Stimulated activated CD4-positive, alpha-beta T cell treated with anti-CD3 and anti-CD28 coated beads, Interleukin-1b, Interleukin-23, amount 100 ng/mL, for 4 hours (primary cell): ENCODE results near the gene FLT1.
A peak's percentile ranks its signal among the peaks of the same experiment; 100 is the strongest.

Experiments
- DNase-seq, 2 donors: peaks; one replicate each; pipeline ENCODE4 v3.0.0-alpha.2; 2020; ENCODE audit warnings: low read depth in 2 of 2

FLT1 gene

GRCh38 chr13:28494778-28495537, at the start of gene FLT1:
FLT1 (minus strand) TSS chr13:28495128; CDS start chr13:28494843, 285 bp downstream.
- peak; percentile 19 to 31 for DNase-seq

GRCh38 chr13:28544026-28544425, 49.1 kb upstream of the FLT1 start:
- no peak for DNase-seq

- no peak for DNase-seq
Observed at GRCh38 chr13:28542804-28543203, 47.9 kb upstream of the FLT1 start.

GRCh38 chr13:28541966-28542365, 47.0 kb upstream of the FLT1 start:
- no peak for DNase-seq

- DNase-seq: no peak
Observed at GRCh38 chr13:28540612-28541011, 45.7 kb upstream of the FLT1 start.

GRCh38 chr13:28539625-28540286, 44.8 kb upstream of the FLT1 start:
- no peak for DNase-seq

- DNase-seq: no peak
Observed at GRCh38 chr13:28538932-28539331, 44.0 kb upstream of the FLT1 start.

GRCh38 chr13:28537171-28537570, 42.2 kb upstream of the FLT1 start:
- DNase-seq: no peak

GRCh38 chr13:28536371-28536770, 41.4 kb upstream of the FLT1 start:
- DNase-seq: no peak

- DNase-seq: no peak
Observed at GRCh38 chr13:28535734-28536133, 40.8 kb upstream of the FLT1 start.

- DNase-seq: no peak
Observed at GRCh38 chr13:28534801-28535200, 39.9 kb upstream of the FLT1 start.

- no peak for DNase-seq
Observed at GRCh38 chr13:28534210-28534609, 39.3 kb upstream of the FLT1 start.

GRCh38 chr13:28533441-28534166, 38.7 kb upstream of the FLT1 start:
- no peak for DNase-seq

- no peak for DNase-seq
Observed at GRCh38 chr13:28533125-28533436, 38.2 kb upstream of the FLT1 start.

- no peak for DNase-seq
Observed at GRCh38 chr13:28532388-28533124, 37.6 kb upstream of the FLT1 start.

- no peak for DNase-seq
Observed at GRCh38 chr13:28531845-28532387, 37.0 kb upstream of the FLT1 start.

GRCh38 chr13:28531077-28531844, 36.3 kb upstream of the FLT1 start:
- DNase-seq: no peak

GRCh38 chr13:28530729-28531076, 35.8 kb upstream of the FLT1 start:
- no peak for DNase-seq

- DNase-seq: no peak
Observed at GRCh38 chr13:28529836-28530235, 34.9 kb upstream of the FLT1 start.

GRCh38 chr13:28528848-28529247, 33.9 kb upstream of the FLT1 start:
- no peak for DNase-seq

GRCh38 chr13:28528388-28528787, 33.5 kb upstream of the FLT1 start:
- no peak for DNase-seq
